Body of pancreas (tissue), 4 donors: Measurements from ENCODE around the gene TOR2A.

Source experiments
- CTCF ChIP-seq, 7 experiments: fragments of 450-650 bp in 4 of 7; fragments of 200-600 bp in 3 of 7; sonication (generic) in 3 of 7; IDR thresholded peaks; one replicate each; pipeline ENCODE4 v1.5.1; 2016 to 2019; ENCODE audit warnings: antibody characterized with exemption in 7 of 7
- POLR2A ChIP-seq, 3 donors: fragments of 450-650 bp; IDR thresholded peaks; one replicate each; pipeline ENCODE4 v1.6.1; 2016; ENCODE audit warnings: antibody characterized with exemption in 3 of 3, mild to moderate bottlenecking in 2 of 3

- TF ChIP-seq CTCF (IDR thresholded peaks at IDR 0.05) (no peak), POLR2A (IDR thresholded peaks at IDR 0.05) (no peak)
Measured at GRCh38 chr9:127779136-127779981, 44.3 kb upstream of the TOR2A start.
